Measurements from ENCODE around the gene LRRK1.

The LRRK1 gene

GRCh38 chr15:100885811-100886210 lies 33.3 kb upstream of the LRRK1 start:
- FAIRE-seq = no peak
- no peak for DNase-seq (ENCODE audit: insufficient read length, low spot score)
- TF ChIP-seq CTCF (IDR thresholded peaks at IDR 0.05; ENCODE audit: insufficient read depth, missing control alignments) = no peak

- DNase-seq (ENCODE audit: insufficient read length, low spot score) (no peak), FAIRE-seq (no peak)
- TF ChIP-seq CTCF (IDR thresholded peaks at IDR 0.05; ENCODE audit: insufficient read depth, missing control alignments) = no peak
Measured at GRCh38 chr15:100887211-100887913, 31.8 kb upstream of the LRRK1 start.

- TF ChIP-seq CTCF (IDR thresholded peaks at IDR 0.05; ENCODE audit: insufficient read depth, missing control alignments) = no peak
- no peak for DNase-seq (ENCODE audit: insufficient read length, low spot score)
- FAIRE-seq = no peak
Measured at GRCh38 chr15:100889385-100890050, 29.6 kb upstream of the LRRK1 start.

- no peak for DNase-seq (ENCODE audit: insufficient read length, low spot score)
- no peak for TF ChIP-seq CTCF (IDR thresholded peaks at IDR 0.05; ENCODE audit: insufficient read depth, missing control alignments)
- FAIRE-seq = no peak
Measured at GRCh38 chr15:100890051-100890720, 29.0 kb upstream of the LRRK1 start.

- FAIRE-seq (no peak), DNase-seq (ENCODE audit: insufficient read length, low spot score) (no peak)
- no peak for TF ChIP-seq CTCF (IDR thresholded peaks at IDR 0.05; ENCODE audit: insufficient read depth, missing control alignments)
Measured at GRCh38 chr15:100890850-100891249, 28.3 kb upstream of the LRRK1 start.

GRCh38 chr15:100891307-100892012 lies 27.7 kb upstream of the LRRK1 start:
- FAIRE-seq (no peak), DNase-seq (ENCODE audit: insufficient read length, low spot score) (no peak)
- TF ChIP-seq CTCF (IDR thresholded peaks at IDR 0.05; ENCODE audit: insufficient read depth, missing control alignments) = no peak
